Uterus (tissue), 4 donors: ENCODE data around the gene SLC36A3. TPM values are rescaled to one million over a fixed set of nuclear protein-coding genes. Genes with fewer than 3 reads are reported as not detected.
A peak's percentile ranks its signal among the peaks of the same experiment; 100 is the strongest.

Experiments
- DNase-seq, 2 donors: peaks; one replicate each; pipeline ENCODE4 v3.0.0-alpha.2; 2019 to 2020
- H3K27ac ChIP-seq, 2 donors: fragments of 200-600 bp; sonication (generic); 1 replicate in 1 of 2; 2 replicates in 1 of 2; pipeline ENCODE4 v1.5.1; 2016 to 2018
- H3K27me3 ChIP-seq, 2 donors: fragments of 200-600 bp; sonication (generic); one replicate each; pipeline ENCODE4 v1.5.1; 2018 to 2019; ENCODE audit warnings: control low read depth in 1 of 2
- H3K36me3 ChIP-seq, 2 donors: fragments of 200-600 bp; sonication (generic); one replicate each; pipeline ENCODE4 v1.5.1; 2019; ENCODE audit warnings: control low read depth in 1 of 2
- H3K4me1 ChIP-seq, 2 donors: fragments of 200-600 bp; sonication (generic); one replicate each; pipeline ENCODE4 v1.5.1; 2018 to 2019; ENCODE audit warnings: control low read depth in 1 of 2
- H3K4me3 ChIP-seq, 2 donors: fragments of 200-600 bp; sonication (generic); 1 replicate in 1 of 2; 2 replicates in 1 of 2; pipeline ENCODE4 v1.5.1; 2018 to 2019; ENCODE audit warnings: mild to moderate bottlenecking in 1 of 2
- H3K9me3 ChIP-seq, 2 donors: fragments of 200-600 bp; sonication (generic); one replicate each; pipeline ENCODE4 v1.5.1; 2019; ENCODE audit warnings: control low read depth in 1 of 2
- CTCF ChIP-seq, 4 experiments: fragments of 200-600 bp in 2 of 4; fragments of 450-650 bp in 2 of 4; sonication (generic) in 2 of 4; IDR thresholded peaks; one replicate each; pipeline ENCODE4 v1.5.1; 2016 to 2019; ENCODE audit warnings: antibody characterized with exemption in 4 of 4, mild to moderate bottlenecking in 2 of 4, moderate library complexity in 1 of 4
- POLR2A ChIP-seq, 2 donors: fragments of 450-650 bp; IDR thresholded peaks; one replicate each; pipeline ENCODE4 v1.6.1; 2016; ENCODE audit warnings: antibody characterized with exemption in 2 of 2, mild to moderate bottlenecking in 1 of 2, moderate library complexity in 1 of 2
- intact Hi-C: fragments of 100-400 bp; cut with DNase I; formaldehyde crosslinking; loops from one replicate; pipeline ENCODE4 v1.15.1; 2023; ENCODE audit warnings: low total_unique reads
- total RNA-seq, 4 donors: library from RNA; depleted of rRNA in 3 of 4; stranded (reverse); fragments of >200 nt in 3 of 4; gene quantifications; one replicate each; pipeline versions ENCODE4 v1.1.0 to v1.2.4, GENCODE V29; 2014 to 2023
- donor health status: DM: yes; HTN: yes; CAD: no.

Gene SLC36A3
- total RNA-seq, 4 donors from 2014 or later: not detected

GRCh38 chr5:151251621-151252020, 51.9 kb downstream of the SLC36A3 start:
- no peak for DNase-seq
- Histone ChIP-seq H3K27me3 (no peaks in the 10 kb centered on the region), H3K36me3 (no peaks in the 10 kb centered on the region), H3K9me3 (no peaks in the 10 kb centered on the region), H3K4me1 (peaks cover 0 to 4% of the 10 kb centered on the region in 2 donors), H3K27ac (peak overlapping the region in 1 of 2 donors; percentile 77), H3K4me3 (no peak overlapping the region)
- intact Hi-C loops: no loop called here
- TF ChIP-seq CTCF (IDR thresholded peaks at IDR 0.05) (no peak), POLR2A (IDR thresholded peaks at IDR 0.05) (no peak)

- DNase-seq: no peak
- TF ChIP-seq POLR2A (IDR thresholded peaks at IDR 0.05) (no peak), CTCF (IDR thresholded peaks at IDR 0.05) (no peak)
- Histone ChIP-seq H3K4me3 (no peak overlapping the region), H3K4me1 (peaks cover 0 to 4% of the 10 kb centered on the region in 2 donors), H3K27me3 (no peaks in the 10 kb centered on the region), H3K27ac (no peak overlapping the region), H3K9me3 (no peaks in the 10 kb centered on the region), H3K36me3 (no peaks in the 10 kb centered on the region)
- intact Hi-C loops: no loop called here
Measured at GRCh38 chr5:151251001-151251551, 52.5 kb downstream of the SLC36A3 start.

GRCh38 chr5:151250346-151251000, 53.1 kb downstream of the SLC36A3 start:
- peaks cover 0 to 4% of the 10 kb centered on the region in 2 donors for H3K4me1 ChIP-seq
- DNase-seq: no peak
- TF ChIP-seq CTCF (IDR thresholded peaks at IDR 0.05) (no peak), POLR2A (IDR thresholded peaks at IDR 0.05) (no peak)
- no peaks in the 10 kb centered on the region for H3K36me3 ChIP-seq
- intact Hi-C loops: no loop called here
- no peaks in the 10 kb centered on the region for H3K27me3 ChIP-seq
- no peaks in the 10 kb centered on the region for H3K9me3 ChIP-seq
- no peak overlapping the region for H3K27ac ChIP-seq
- H3K4me3 ChIP-seq: no peak overlapping the region

GRCh38 chr5:151249281-151249680, 54.3 kb downstream of the SLC36A3 start:
- TF ChIP-seq CTCF (IDR thresholded peaks at IDR 0.05) (no peak), POLR2A (IDR thresholded peaks at IDR 0.05) (no peak)
- intact Hi-C loops: no loop called here

GRCh38 chr5:151248651-151249050, 54.9 kb downstream of the SLC36A3 start:
- intact Hi-C loops: no loop called here
- no peaks in the 10 kb centered on the region for H3K9me3 ChIP-seq
- H3K4me1 ChIP-seq: no peaks in the 10 kb centered on the region
- no peak overlapping the region for H3K27ac ChIP-seq
- H3K4me3 ChIP-seq: no peak overlapping the region
- no peak for DNase-seq
- no peak for TF ChIP-seq POLR2A (IDR thresholded peaks at IDR 0.05)
- TF ChIP-seq CTCF (IDR thresholded peaks at IDR 0.05): no peak
- no peaks in the 10 kb centered on the region for H3K27me3 ChIP-seq
- H3K36me3 ChIP-seq: no peaks in the 10 kb centered on the region

More at GRCh38 chr5:151249281-151249680, 54.3 kb downstream of the SLC36A3 start:
- H3K4me3 ChIP-seq: no peak overlapping the region
- H3K9me3 ChIP-seq: no peaks in the 10 kb centered on the region
- H3K4me1 ChIP-seq: peaks cover 0 to 2% of the 10 kb centered on the region in 2 donors
- H3K27me3 ChIP-seq: no peaks in the 10 kb centered on the region
- H3K27ac ChIP-seq: no peak overlapping the region
- H3K36me3 ChIP-seq: no peaks in the 10 kb centered on the region
- DNase-seq: no peak
